Stimulated activated naive CD8-positive, alpha-beta T cell treated with anti-CD3 and anti-CD28 coated beads, Interleukin-15, Interleukin-2, amounts not matched to agents 100 ng/mL and 50 ng/mL, for 24 hours (primary cell): ENCODE results near the gene SLC25A26.
"Not testable (repeated sequence)": the region's sequence is repeated elsewhere in the genome, so short reads cannot be mapped to it uniquely, and the experiment has no call there.

Source experiments
- H3K27ac Mint-ChIP-seq: one replicate; pipeline ENCODE4 v1.8.0; 2021; ENCODE audit warnings: mild to moderate bottlenecking, mixed read lengths
- H3K27me3 Mint-ChIP-seq: one replicate; pipeline ENCODE4 v1.8.0; 2021; ENCODE audit warnings: mixed read lengths
- H3K36me3 Mint-ChIP-seq: one replicate; pipeline ENCODE4 v1.8.0; 2021; ENCODE audit warnings: low read depth, mixed read lengths
- H3K4me1 Mint-ChIP-seq: one replicate; pipeline ENCODE4 v1.8.0; 2021; ENCODE audit warnings: low read depth, mixed read lengths
- H3K4me3 Mint-ChIP-seq: one replicate; pipeline ENCODE4 v1.8.0; 2021; ENCODE audit warnings: mild to moderate bottlenecking, mixed read lengths
- H3K9me3 Mint-ChIP-seq: one replicate; pipeline ENCODE4 v1.8.0; 2021; ENCODE audit warnings: mixed read lengths

SLC25A26 gene

DNA sequence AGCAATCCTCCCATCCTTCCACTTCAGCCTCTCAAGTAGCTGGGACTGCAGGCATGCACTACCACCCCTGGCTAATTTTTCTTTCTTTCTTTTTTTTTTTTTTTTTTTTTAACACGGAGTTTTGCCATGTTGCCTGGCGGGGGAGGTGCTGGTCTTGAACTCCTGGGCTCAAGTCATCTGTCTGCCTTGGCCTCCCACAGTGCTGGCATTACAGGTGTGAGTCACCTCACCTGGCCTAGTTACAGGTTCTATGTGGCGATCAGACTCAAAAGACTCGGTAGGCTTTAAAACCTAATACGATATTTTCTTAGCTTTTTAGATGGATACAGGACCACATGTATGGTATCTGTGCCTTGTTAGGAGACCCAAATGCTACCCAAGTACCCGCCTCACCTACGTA lies 14.0 kb upstream of the SLC25A26 start:
- H3K27me3 Mint-ChIP-seq: peaks cover 15% of the 10 kb centered on the region
- H3K9me3 Mint-ChIP-seq: no peaks in the 10 kb centered on the region
- no peak overlapping the region for H3K27ac Mint-ChIP-seq
- no peak overlapping the region for H3K4me3 Mint-ChIP-seq
- no peaks in the 10 kb centered on the region for H3K36me3 Mint-ChIP-seq
- H3K4me1 Mint-ChIP-seq: no peaks in the 10 kb centered on the region

DNA sequence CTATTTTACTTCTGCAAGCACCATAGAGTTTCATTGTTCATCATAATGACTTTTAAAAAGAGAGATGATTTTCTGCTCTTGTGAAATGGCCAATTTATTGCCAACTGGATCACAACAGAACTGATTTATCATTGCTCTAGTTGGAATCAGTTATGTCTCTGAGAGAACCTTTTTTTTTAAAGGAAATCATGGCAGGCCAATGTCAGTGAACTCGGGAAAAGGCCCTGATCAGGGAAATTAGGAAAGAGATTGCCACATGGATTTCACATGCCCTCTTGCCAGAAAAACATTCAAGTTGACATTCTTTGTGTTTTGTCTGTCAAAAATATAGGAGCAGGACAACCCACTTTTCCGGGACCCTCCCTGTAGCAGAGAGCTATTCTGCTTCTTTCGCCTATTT lies 12.6 kb upstream of the SLC25A26 start:
- no peaks in the 10 kb centered on the region for H3K9me3 Mint-ChIP-seq
- H3K36me3 Mint-ChIP-seq: no peaks in the 10 kb centered on the region
- peaks cover 19% of the 10 kb centered on the region for H3K27me3 Mint-ChIP-seq
- no peaks in the 10 kb centered on the region for H3K4me1 Mint-ChIP-seq
- H3K27ac Mint-ChIP-seq: no peak overlapping the region
- H3K4me3 Mint-ChIP-seq: no peak overlapping the region

DNA sequence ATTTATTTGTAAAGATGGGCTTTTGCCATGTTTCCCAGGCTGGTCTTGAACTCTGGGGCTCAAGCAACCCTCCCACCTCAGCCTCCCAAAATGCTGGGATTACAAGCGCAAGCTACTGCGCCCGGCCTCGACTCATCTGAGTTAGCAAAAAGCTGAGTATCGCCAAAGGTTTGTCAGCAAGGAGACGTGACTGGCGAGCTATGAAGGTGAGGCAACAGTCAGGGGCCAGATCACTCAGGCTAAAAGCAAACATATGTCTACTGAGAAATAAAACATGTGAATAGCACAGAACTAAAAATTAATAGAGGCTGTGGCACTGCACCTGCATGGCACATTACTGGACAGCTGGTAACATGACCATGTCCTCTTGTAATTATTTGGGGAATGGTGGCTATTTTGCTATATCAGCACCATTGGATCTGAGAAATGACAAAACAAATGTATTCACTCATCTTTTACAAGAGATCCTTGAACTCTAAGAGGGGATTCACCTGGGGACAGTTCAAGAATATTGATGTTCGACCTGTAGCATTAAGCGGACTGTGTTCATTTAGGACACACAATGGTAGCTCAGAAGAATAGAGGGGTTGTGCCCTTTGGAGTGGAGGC lies 10.0 kb upstream of the SLC25A26 start:
- no peaks in the 10 kb centered on the region for H3K9me3 Mint-ChIP-seq
- H3K27ac Mint-ChIP-seq: no peak overlapping the region
- H3K4me1 Mint-ChIP-seq: no peaks in the 10 kb centered on the region
- H3K27me3 Mint-ChIP-seq: peaks cover 16% of the 10 kb centered on the region
- no peaks in the 10 kb centered on the region for H3K36me3 Mint-ChIP-seq
- no peak overlapping the region for H3K4me3 Mint-ChIP-seq

DNA sequence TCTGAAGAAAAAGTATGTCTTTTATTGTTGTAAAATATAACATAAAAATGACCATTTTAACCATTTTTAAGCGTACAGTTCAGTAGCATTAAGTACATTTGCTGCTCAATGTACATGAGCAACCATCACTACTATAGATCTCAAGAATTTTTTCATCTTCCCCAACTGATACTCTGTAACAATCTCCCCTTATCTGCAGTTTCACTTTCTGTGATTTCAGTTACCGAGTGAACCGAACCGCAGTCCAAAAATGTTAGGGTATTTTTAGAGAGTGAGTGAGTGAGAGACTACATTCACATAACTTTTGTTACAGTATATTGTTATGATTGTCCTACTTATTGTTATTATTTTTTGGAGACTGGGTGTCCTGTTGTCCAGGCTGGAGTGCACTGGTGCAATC lies 9.0 kb upstream of the SLC25A26 start:
- no peaks in the 10 kb centered on the region for H3K36me3 Mint-ChIP-seq
- no peak overlapping the region for H3K4me3 Mint-ChIP-seq
- H3K4me1 Mint-ChIP-seq: no peaks in the 10 kb centered on the region
- H3K27me3 Mint-ChIP-seq: peaks cover 13% of the 10 kb centered on the region
- H3K9me3 Mint-ChIP-seq: no peaks in the 10 kb centered on the region
- H3K27ac Mint-ChIP-seq: no peak overlapping the region

DNA sequence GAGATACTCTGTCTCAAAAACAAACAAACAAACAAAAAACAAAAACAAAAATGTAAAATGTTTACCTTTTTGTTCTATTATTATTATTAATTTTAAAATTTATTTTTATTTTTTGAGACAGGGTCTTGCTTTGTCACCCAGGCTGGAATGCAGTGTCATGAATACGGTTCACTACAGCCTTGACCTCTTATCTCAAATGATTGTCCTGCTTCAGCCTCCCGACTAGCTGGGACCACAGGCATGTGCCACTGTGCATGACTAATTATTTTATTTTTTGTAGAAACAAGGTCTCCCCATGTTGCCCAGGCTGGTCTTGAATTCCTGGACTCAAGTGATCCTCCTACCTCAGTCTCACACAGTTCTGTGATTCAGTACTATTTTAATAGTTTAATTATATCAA lies 5.7 kb upstream of the SLC25A26 start:
- H3K4me1 Mint-ChIP-seq: peaks cover 2% of the 10 kb centered on the region
- H3K27me3 Mint-ChIP-seq: peaks cover 9% of the 10 kb centered on the region
- H3K4me3 Mint-ChIP-seq: no peak overlapping the region
- H3K36me3 Mint-ChIP-seq: no peaks in the 10 kb centered on the region
- H3K9me3 Mint-ChIP-seq: no peaks in the 10 kb centered on the region
- H3K27ac Mint-ChIP-seq: no peak overlapping the region

DNA sequence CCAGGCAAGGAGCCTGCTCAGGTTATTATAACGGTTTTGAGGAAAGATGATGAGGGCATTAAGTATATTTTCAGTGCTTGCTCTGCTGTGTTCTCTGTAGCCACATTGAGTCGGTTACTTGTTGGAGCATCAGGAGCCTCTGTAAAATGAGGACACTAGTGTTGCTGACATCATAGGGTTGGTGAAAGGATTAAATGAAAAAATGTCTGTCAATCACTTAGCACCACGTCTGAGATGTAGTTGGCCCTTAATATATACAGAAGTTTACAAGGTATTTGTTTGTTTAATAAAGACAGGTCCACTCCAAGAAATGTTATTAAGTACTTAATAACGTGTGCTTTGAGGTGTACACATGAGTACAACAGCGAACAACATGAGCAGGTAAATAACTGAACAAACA lies 735 bp upstream of the SLC25A26 start:
- H3K27me3 Mint-ChIP-seq: no peaks in the 10 kb centered on the region
- peak overlapping the region; percentile 98 for H3K4me3 Mint-ChIP-seq
- H3K9me3 Mint-ChIP-seq: peaks cover 9% of the 10 kb centered on the region
- H3K27ac Mint-ChIP-seq: no peak overlapping the region
- peaks cover 38% of the 10 kb centered on the region for H3K36me3 Mint-ChIP-seq
- peaks cover 47% of the 10 kb centered on the region for H3K4me1 Mint-ChIP-seq

DNA sequence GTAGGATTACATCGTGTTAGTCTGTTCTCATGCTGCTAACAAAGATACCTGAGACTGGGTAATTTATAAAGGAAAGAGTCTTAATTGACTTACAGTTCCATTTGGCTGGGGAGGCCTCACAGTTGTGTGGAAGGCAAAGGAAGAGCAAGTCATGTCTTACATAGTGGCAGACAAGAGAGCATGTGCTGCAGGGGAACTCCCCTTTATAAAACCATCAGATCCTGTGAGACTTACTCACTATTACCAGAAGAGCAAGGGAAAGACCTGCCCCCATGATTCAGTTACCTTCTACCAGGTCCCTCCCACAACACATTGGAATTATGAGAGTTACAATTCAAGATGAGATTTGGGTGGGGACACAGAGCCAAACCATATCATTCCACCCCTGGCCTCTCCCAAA lies 3.4 kb downstream of the SLC25A26 start:
- peaks cover 59% of the 10 kb centered on the region for H3K36me3 Mint-ChIP-seq
- peaks cover 11% of the 10 kb centered on the region for H3K9me3 Mint-ChIP-seq
- peak overlapping the region; percentile 75 for H3K27ac Mint-ChIP-seq
- peaks cover 75% of the 10 kb centered on the region for H3K4me1 Mint-ChIP-seq
- H3K27me3 Mint-ChIP-seq: no peaks in the 10 kb centered on the region
- no peak overlapping the region for H3K4me3 Mint-ChIP-seq

DNA sequence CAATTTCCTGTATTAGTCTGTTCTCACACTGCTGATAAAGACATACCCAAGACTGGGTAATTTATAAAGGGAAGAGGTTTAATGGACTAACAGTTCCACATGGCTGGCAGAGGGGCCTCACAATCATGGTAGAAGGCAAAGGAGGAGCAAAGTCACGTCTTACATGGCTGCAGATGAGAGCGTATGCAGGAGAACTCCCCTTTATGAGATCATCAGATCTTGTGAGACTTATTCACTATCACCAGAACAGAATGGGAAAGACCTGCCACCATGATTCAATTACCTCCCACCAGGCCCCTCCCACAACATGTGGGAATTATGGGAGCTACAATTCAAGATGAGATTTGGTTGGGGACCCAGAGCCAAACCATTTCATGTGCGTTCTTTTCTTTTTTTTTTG lies 5.3 kb downstream of the SLC25A26 start:
- not testable (repeated sequence) for H3K27me3 Mint-ChIP-seq, H3K27ac Mint-ChIP-seq, H3K4me3 Mint-ChIP-seq
- Mint-ChIP-seq H3K4me1 (peaks cover 78% of the 10 kb centered on the region), H3K9me3 (peaks cover 11% of the 10 kb centered on the region), H3K36me3 (peaks cover 71% of the 10 kb centered on the region)

DNA sequence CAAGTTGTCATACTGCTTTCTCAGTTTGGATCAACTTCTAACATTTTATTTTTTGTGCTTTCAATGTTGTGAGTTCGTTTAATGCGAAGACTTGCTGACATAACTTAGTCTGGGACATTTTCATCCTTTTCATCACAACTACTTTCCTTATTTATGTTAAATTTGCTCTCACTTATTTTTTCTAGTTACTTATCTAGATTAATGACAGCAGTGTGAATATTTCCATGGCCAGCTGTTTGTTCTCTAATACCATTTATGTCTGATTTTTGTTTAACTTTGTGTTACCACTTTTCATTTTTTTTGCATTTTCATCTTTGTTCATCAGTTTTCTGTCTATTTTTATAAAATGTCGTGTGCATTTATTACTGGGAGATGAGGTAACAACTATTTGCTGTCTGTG lies 6.2 kb downstream of the SLC25A26 start:
- Mint-ChIP-seq H3K27me3 (no peaks in the 10 kb centered on the region), H3K4me1 (peaks cover 69% of the 10 kb centered on the region), H3K9me3 (peaks cover 11% of the 10 kb centered on the region), H3K27ac (no peak overlapping the region), H3K4me3 (no peak overlapping the region), H3K36me3 (peaks cover 62% of the 10 kb centered on the region)

DNA sequence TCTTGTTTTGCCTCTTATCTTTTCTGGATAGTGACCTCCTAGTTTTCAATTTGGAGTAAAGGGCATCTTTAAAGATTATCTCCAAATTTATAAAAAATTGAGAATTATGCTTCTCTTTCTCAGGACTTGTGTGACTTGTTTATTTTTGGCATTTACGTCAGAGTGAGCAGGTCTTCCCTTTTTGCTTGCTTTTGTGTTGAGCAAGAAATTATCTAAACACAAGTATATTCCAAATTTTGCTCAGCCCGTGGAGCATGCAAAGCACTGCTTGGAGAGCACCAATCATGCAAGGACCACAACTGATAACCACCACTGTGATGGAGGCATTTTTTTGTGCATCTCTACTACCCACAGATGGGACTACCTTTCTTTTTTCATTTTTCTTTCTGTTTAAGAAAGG lies 7.1 kb downstream of the SLC25A26 start:
- Mint-ChIP-seq H3K36me3 (peaks cover 63% of the 10 kb centered on the region), H3K4me3 (no peak overlapping the region), H3K4me1 (peaks cover 60% of the 10 kb centered on the region), H3K9me3 (peaks cover 15% of the 10 kb centered on the region), H3K27me3 (no peaks in the 10 kb centered on the region), H3K27ac (no peak overlapping the region)

DNA sequence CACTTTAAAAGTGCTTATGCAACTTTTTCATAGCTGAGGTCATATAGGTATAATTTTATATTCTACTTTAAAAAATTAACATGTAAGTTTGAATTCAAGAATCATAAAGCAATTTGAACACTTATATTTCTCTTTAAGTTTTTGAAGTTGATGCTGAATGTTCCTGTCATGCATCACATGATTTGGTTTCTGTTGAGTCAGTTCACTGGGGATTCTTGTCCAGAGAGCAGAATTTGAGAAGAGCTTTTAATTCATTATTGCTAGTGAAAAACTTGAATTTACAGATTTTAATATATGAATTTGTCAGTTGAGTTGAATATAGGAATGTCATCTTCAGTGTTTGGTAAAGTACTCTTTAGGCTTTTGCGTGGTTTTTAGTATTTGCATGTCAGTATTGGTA lies 7.9 kb downstream of the SLC25A26 start:
- H3K27ac Mint-ChIP-seq: no peak overlapping the region
- H3K36me3 Mint-ChIP-seq: peaks cover 59% of the 10 kb centered on the region
- peaks cover 52% of the 10 kb centered on the region for H3K4me1 Mint-ChIP-seq
- no peak overlapping the region for H3K4me3 Mint-ChIP-seq
- peaks cover 13% of the 10 kb centered on the region for H3K9me3 Mint-ChIP-seq
- H3K27me3 Mint-ChIP-seq: no peaks in the 10 kb centered on the region

DNA sequence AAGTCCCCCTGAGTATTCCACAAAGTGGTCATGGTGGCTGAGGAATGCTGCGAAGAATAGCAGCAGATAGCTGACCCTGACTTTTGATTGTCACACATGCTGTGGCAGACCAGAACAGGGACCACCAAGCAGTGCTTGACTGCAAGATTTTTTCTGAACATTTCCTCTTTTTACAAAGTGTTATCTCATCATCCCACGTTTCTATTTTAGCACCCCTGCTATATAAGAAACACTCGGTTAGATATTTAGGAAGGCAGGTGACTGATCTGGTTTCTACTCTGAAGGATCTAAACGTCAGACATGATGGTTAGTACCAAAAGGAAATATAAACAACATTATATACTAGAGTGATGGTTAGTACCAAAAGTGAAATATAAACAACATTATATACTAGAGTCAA lies 9.1 kb downstream of the SLC25A26 start:
- peaks cover 40% of the 10 kb centered on the region for H3K4me1 Mint-ChIP-seq
- H3K36me3 Mint-ChIP-seq: peaks cover 57% of the 10 kb centered on the region
- H3K27me3 Mint-ChIP-seq: no peaks in the 10 kb centered on the region
- peaks cover 8% of the 10 kb centered on the region for H3K9me3 Mint-ChIP-seq
- H3K4me3 Mint-ChIP-seq: no peak overlapping the region
- H3K27ac Mint-ChIP-seq: no peak overlapping the region

DNA sequence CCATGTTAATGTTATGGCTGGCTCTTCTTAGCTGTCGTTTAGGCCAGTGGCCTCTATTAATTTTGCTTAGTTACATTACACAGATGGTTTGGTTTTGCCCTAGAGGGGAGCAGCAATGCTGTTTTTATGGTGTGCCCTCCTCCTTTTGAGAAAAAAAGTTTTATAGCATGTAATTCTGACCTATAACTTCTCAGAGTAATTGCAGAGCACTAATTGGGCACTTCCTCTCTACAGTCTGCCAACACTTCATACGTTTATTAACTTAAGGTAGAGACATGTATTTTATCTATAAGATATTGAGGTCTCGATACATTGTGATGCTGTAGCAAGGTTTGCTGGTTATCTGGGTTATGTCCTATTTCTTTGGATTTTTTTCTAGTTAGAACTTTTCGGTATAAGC lies 12.2 kb downstream of the SLC25A26 start:
- no peak overlapping the region for H3K27ac Mint-ChIP-seq
- H3K36me3 Mint-ChIP-seq: peaks cover 62% of the 10 kb centered on the region
- H3K9me3 Mint-ChIP-seq: peaks cover 14% of the 10 kb centered on the region
- no peak overlapping the region for H3K4me3 Mint-ChIP-seq
- H3K4me1 Mint-ChIP-seq: peaks cover 16% of the 10 kb centered on the region
- no peaks in the 10 kb centered on the region for H3K27me3 Mint-ChIP-seq

DNA sequence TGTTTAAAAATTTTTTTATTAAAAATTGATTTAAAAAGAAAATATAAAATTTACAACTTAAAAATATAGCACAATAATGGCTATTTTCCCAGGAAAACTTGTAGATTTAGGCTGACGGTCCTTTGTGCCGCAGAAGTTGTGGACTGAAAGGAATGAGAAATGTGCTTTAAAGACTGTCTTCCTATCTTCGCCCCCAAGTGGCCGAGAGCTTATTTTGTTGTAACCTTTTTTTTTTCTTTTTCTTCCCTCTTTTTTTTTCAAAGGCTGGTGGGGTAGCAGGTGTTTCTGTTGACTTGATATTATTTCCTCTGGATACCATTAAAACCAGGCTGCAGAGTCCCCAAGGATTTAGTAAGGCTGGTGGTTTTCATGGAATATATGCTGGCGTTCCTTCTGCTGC lies 15.5 kb downstream of the SLC25A26 start:
- Mint-ChIP-seq H3K4me3 (no peak overlapping the region), H3K36me3 (peaks cover 76% of the 10 kb centered on the region), H3K9me3 (peaks cover 30% of the 10 kb centered on the region), H3K27me3 (no peaks in the 10 kb centered on the region), H3K4me1 (peaks cover 17% of the 10 kb centered on the region), H3K27ac (no peak overlapping the region)

DNA sequence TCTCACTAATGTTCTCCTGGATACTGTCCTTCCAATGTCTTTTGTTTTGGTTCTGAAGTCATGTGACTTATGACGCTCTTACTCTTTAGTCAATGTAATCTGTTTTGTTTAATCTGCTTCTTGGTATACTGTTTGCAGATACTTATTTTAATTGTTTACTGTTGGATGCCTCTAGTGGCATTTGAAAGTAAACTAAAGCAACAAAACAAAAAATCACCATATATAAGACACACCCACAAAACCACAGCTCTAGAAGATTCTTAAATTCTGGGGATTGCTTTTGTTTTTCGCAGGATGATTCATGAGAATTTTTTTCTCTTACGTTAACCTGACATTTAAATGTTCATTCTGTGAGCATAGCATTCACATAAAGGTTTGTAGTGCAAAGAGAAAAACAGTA lies 16.8 kb downstream of the SLC25A26 start:
- H3K4me3 Mint-ChIP-seq: no peak overlapping the region
- H3K36me3 Mint-ChIP-seq: peaks cover 84% of the 10 kb centered on the region
- H3K27ac Mint-ChIP-seq: no peak overlapping the region

DNA sequence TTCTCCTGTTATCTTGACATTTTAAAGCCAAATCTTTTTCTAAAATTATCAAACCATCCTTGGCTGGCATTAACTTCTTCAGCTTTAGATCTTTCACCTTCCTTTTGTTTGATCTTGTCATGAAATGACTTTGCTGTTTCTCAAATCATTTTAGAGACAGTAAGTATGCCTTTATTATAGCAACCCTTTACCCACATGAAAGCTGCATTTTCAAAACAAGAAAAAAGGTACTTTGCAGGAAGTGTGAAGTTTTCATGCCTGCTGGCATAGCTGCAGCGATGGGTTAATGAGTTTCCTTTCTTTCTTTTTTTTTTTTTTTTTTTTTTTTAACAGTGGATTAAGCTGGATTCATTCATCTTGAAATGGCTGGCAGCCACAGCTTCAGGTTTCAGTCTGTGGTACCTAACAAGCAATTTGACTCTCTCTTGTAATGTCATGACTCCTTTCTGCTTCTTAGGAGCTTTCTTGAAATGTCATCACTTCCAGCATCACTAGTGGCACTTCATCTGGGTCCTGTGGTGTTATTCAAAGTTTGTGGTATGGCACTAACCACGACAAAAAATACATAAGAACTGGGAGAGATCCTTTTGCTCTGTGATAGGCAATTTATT lies 18.8 kb downstream of the SLC25A26 start:
- Mint-ChIP-seq H3K27ac (peak overlapping the region; percentile 85), H3K9me3 (peaks cover 24% of the 10 kb centered on the region), H3K4me3 (peak overlapping the region; percentile 14), H3K27me3 (no peaks in the 10 kb centered on the region), H3K36me3 (peaks cover 88% of the 10 kb centered on the region), H3K4me1 (peaks cover 26% of the 10 kb centered on the region)

More for the DNA sequence above, 16.8 kb downstream of the SLC25A26 start:
- Mint-ChIP-seq H3K9me3 (peaks cover 26% of the 10 kb centered on the region), H3K4me1 (peaks cover 23% of the 10 kb centered on the region), H3K27me3 (no peaks in the 10 kb centered on the region)
